Smooth muscle cell (in vitro differentiated cells): Measurements from ENCODE around the gene GPA33. TPM values are rescaled to one million over a fixed set of nuclear protein-coding genes. Genes with fewer than 3 reads are reported as not detected.

Experiments used
- DNase-seq: peaks from one replicate; lab custom pipeline; 2025; ENCODE audit not compliant: unreplicated experiment; lab: John Stamatoyannopoulos, UW
- H2AFZ ChIP-seq: fragments of 200-600 bp; sonication (generic); 2 replicates; pipeline ENCODE4 v1.6.0; 2016; ENCODE audit warnings: antibody characterized with exemption, low read depth, mild to moderate bottlenecking
- H3F3A ChIP-seq: fragments of 200-600 bp; sonication (generic); 2 replicates; pipeline ENCODE4 v1.6.0; 2017; ENCODE audit warnings: antibody characterized with exemption, low read depth
- H3K27ac ChIP-seq: fragments of 200-600 bp; sonication (generic); 2 replicates; pipeline ENCODE4 v1.5.1; 2016; ENCODE audit warnings: low read depth, mild to moderate bottlenecking
- H3K27me3 ChIP-seq: fragments of 200-600 bp; sonication (generic); 2 replicates; pipeline ENCODE4 v1.6.1; 2016; ENCODE audit warnings: low read depth, mild to moderate bottlenecking
- H3K36me3 ChIP-seq: fragments of 200-600 bp; sonication (generic); 2 replicates; pipeline ENCODE4 v1.5.1; 2016; ENCODE audit warnings: low read depth
- H3K4me1 ChIP-seq: fragments of 200-600 bp; sonication (generic); 2 replicates; pipeline ENCODE4 v1.5.1; 2016; ENCODE audit warnings: low read depth
- H3K4me2 ChIP-seq: fragments of 200-600 bp; sonication (generic); 2 replicates; pipeline ENCODE4 v1.6.0; 2016; ENCODE audit warnings: mild to moderate bottlenecking
- H3K4me3 ChIP-seq: fragments of 200-600 bp; sonication (generic); 2 replicates; pipeline ENCODE4 v1.5.1; 2016; ENCODE audit warnings: mild to moderate bottlenecking
- H3K79me2 ChIP-seq: fragments of 200-600 bp; sonication (generic); 2 replicates; pipeline ENCODE4 v1.6.0; 2016; ENCODE audit warnings: low read depth, mild to moderate bottlenecking
- H3K9ac ChIP-seq: fragments of 200-600 bp; sonication (generic); 2 replicates; pipeline ENCODE4 v1.6.0; 2016; ENCODE audit warnings: low read depth
- H3K9me3 ChIP-seq: fragments of 200-600 bp; sonication (generic); replicated peaks from 2 replicates; pipeline ENCODE4 v1.5.1; 2016; ENCODE audit warnings: low read depth
- H4K20me1 ChIP-seq: fragments of 200-600 bp; sonication (generic); 2 replicates; pipeline ENCODE4 v1.6.0; 2016; ENCODE audit warnings: low read depth
- WGBS: methylation state at CpG from one replicate; pipeline ENCODE4 v1.1.7; 2016; ENCODE audit warnings: low lambda C conversion rate; 5-methylcytosine and 5-hydroxymethylcytosine counted together
- polyA plus RNA-seq: library from polyadenylated mRNA; unstranded; fragments of >200 nt; fragmentation: Nextera tagmentation; extraction: Ambion mirVana; gene quantifications from 2 replicates; pipeline ENCODE4 v1.2.1, GENCODE V29; 2016
- total RNA-seq: library from RNA; depleted of rRNA; stranded (reverse); fragments of >200 nt; gene quantifications from 2 replicates; pipeline ENCODE4 v1.2.3, GENCODE V29; 2014
- TF ChIP-seq, protein P1 (sequence below): fragments of 200-600 bp; sonication (generic); IDR thresholded peaks from 2 replicates; pipeline ENCODE4 v1.5.1; 2017; ENCODE audit warnings: borderline replicate concordance, mild to moderate bottlenecking, antibody characterized with exemption; ENCODE audit not compliant: insufficient read depth, poor library complexity, severe bottlenecking

Gene GPA33
- total and polyA plus RNA-seq, 2 experiments from 2014 or later, result not detected

DNA sequence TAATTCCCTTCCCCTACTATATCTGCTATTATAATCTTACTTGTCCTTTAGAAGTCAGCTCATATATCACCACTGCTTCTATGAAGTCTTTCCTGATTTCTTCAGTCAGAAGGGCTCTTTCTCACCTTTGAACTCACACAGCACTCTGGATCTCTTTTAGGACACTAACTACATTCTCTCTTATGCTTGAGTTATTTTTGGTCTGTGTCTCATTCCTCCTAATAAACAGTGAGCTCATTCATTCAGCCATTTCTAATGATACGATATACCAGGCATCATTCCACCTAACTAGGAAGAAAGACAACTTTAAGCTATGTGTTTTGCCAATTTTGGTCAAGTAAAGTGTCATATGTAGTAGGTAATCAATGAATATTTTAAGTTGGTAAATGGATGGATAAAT lies 2.5 kb upstream of the GPA33 start:
- DNase-seq, result no peak
- Histone ChIP-seq H3K9ac (no peak overlapping the region), H3K4me3 (no peak overlapping the region), H2AFZ (no peak overlapping the region), H4K20me1 (no peaks in the 10 kb centered on the region), H3K4me1 (peaks cover 7% of the 10 kb centered on the region), H3K27ac (no peak overlapping the region), H3F3A (no peaks in the 10 kb centered on the region), H3K27me3 (no peaks in the 10 kb centered on the region), H3K36me3 (no peaks in the 10 kb centered on the region), H3K9me3 (no peaks in the 10 kb centered on the region), H3K4me2 (no peak overlapping the region), H3K79me2 (no peaks in the 10 kb centered on the region)
- TF ChIP-seq, protein P1, sequence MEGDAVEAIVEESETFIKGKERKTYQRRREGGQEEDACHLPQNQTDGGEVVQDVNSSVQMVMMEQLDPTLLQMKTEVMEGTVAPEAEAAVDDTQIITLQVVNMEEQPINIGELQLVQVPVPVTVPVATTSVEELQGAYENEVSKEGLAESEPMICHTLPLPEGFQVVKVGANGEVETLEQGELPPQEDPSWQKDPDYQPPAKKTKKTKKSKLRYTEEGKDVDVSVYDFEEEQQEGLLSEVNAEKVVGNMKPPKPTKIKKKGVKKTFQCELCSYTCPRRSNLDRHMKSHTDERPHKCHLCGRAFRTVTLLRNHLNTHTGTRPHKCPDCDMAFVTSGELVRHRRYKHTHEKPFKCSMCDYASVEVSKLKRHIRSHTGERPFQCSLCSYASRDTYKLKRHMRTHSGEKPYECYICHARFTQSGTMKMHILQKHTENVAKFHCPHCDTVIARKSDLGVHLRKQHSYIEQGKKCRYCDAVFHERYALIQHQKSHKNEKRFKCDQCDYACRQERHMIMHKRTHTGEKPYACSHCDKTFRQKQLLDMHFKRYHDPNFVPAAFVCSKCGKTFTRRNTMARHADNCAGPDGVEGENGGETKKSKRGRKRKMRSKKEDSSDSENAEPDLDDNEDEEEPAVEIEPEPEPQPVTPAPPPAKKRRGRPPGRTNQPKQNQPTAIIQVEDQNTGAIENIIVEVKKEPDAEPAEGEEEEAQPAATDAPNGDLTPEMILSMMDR, result no peak
- WGBS, result 85% methylated on average over 1 of the region's 1 CpG

DNA sequence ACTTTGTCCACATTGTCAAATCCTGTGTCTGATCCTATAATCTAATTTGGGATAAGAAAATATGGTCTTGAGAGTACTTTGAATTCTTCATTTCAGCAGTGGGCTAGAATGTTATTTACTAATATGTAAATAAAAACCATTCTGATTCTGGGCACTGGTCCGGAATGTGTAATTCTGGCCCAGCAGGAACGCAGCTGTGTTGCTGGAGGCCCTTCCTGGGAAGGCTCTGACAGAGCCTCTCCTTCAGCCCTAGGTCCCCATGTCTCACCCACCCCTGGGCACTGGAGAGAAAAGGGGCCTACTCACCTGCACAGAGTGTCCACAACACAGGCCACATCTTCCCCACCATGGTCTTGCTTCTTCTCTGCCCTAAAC lies 251 bp downstream of the GPA33 start:
- H3K9me3 ChIP-seq, result no peaks in the 10 kb centered on the region
- H3K9ac ChIP-seq, result no peak overlapping the region
- DNase-seq, result no peak
- H3K27ac ChIP-seq, result no peak overlapping the region
- no peaks in the 10 kb centered on the region for H3K79me2 ChIP-seq
- no peak overlapping the region for H3K4me2 ChIP-seq
- H4K20me1 ChIP-seq, result no peaks in the 10 kb centered on the region
- H3K4me1 ChIP-seq, result peaks cover 7% of the 10 kb centered on the region
- H2AFZ ChIP-seq, result no peak overlapping the region
- H3F3A ChIP-seq, result no peaks in the 10 kb centered on the region
- H3K27me3 ChIP-seq, result no peaks in the 10 kb centered on the region
- no peaks in the 10 kb centered on the region for H3K36me3 ChIP-seq
- TF ChIP-seq, protein P1, result no peak
- no peak overlapping the region for H3K4me3 ChIP-seq
- 93% methylated on average over 2 of the region's 2 CpGs for WGBS

DNA sequence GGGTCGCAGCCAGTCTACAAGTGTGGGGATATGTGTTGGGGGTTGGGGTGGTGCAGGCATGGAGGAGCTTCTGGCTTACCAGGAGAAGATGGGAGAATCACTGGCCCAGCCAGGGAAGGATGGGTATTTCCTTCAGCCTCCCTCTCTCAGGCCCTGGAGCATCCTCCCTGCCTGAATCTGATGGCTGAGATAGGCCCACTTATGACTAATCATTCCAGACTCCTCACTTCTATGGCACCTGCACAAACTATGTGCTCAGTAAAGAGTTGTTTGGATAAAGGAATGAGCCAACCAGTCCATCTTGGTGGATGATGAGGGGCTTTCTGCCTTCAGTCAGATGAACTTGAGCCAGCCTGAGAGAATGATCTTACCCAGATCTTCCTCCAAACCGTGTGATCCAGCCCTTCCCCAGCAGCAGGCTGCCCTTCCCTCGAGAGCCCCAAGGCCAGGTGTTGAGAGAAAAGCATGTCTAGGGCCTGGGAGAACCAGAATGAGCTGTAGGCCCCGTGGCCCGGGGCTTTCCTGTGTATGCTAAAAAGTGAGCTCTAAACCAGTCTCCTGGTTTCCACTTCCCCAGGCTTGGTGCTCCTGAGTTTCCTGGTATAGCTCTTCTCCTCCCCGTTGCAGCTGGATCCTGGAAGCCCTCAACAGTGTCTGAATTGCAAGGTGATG lies 1.3 kb downstream of the GPA33 start:
- H3K9ac ChIP-seq, result no peak overlapping the region
- H4K20me1 ChIP-seq, result no peaks in the 10 kb centered on the region
- H3K9me3 ChIP-seq, result no peaks in the 10 kb centered on the region
- no peak for DNase-seq
- no peaks in the 10 kb centered on the region for H3K27me3 ChIP-seq
- H3K4me3 ChIP-seq, result no peak overlapping the region
- H3K36me3 ChIP-seq, result no peaks in the 10 kb centered on the region
- peaks cover 4% of the 10 kb centered on the region for H3K4me1 ChIP-seq
- TF ChIP-seq, protein P1, result no peak
- 66% methylated on average over 6 of the region's 6 CpGs for WGBS
- H3K79me2 ChIP-seq, result no peaks in the 10 kb centered on the region
- H2AFZ ChIP-seq, result no peak overlapping the region
- no peaks in the 10 kb centered on the region for H3F3A ChIP-seq
- no peak overlapping the region for H3K4me2 ChIP-seq
- H3K27ac ChIP-seq, result no peak overlapping the region

DNA sequence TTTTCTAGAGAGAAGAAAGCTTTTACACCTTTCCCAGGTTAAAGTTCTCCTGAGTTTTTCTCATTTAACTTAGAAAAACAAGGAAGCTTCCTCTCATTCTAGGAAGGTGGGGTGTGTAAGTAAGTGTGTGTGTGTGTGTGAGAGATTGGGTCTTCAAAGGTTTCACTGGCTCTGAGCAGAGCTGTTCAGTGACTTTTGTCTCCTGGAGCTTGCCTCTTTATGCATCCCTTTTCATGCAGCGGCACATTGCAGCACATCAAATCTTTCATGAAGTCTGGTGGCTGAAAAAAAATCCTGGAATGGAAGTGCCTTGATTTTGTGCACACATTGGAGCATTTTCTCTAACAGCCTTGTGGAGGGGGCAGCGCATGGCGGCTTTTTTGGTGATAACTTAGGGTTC lies 3.4 kb downstream of the GPA33 start:
- no peaks in the 10 kb centered on the region for H3F3A ChIP-seq
- no peak overlapping the region for H3K4me2 ChIP-seq
- no peak overlapping the region for H3K27ac ChIP-seq
- H3K36me3 ChIP-seq, result no peaks in the 10 kb centered on the region
- whole genome bisulfite sequencing, result 58% methylated on average over 3 of the region's 3 CpGs
- no peaks in the 10 kb centered on the region for H3K79me2 ChIP-seq
- no peaks in the 10 kb centered on the region for H4K20me1 ChIP-seq
- no peak overlapping the region for H2AFZ ChIP-seq
- H3K9me3 ChIP-seq, result no peaks in the 10 kb centered on the region
- H3K9ac ChIP-seq, result no peak overlapping the region
- no peak for DNase-seq
- TF ChIP-seq, protein P1, result no peak
- H3K4me1 ChIP-seq, result no peaks in the 10 kb centered on the region
- H3K4me3 ChIP-seq, result no peak overlapping the region
- no peaks in the 10 kb centered on the region for H3K27me3 ChIP-seq
